GM13977 (cell line): ENCODE results near the gene SULT1A1.
"Not testable (repeated sequence)": the region's sequence is repeated elsewhere in the genome, so short reads cannot be mapped to it uniquely, and the experiment has no call there.

Source experiments
- DNase-seq: peaks from one replicate; pipeline ENCODE4 v3.0.0; 2012; ENCODE audit warnings: low spot score
- in situ Hi-C: fragments of 300-500 bp; cut with MboI; formaldehyde crosslinking; loops from one replicate; pipeline ENCODE4 v1.12.0; 2022; ENCODE audit warnings: low sequenced_read_pairs, low pct_unique_long_range_greater_than_20kb, mixed read lengths, inconsistent platforms; ENCODE audit not compliant: unreplicated experiment
- TF ChIP-seq, protein P1 (sequence below): IDR thresholded peaks from 2 replicates; pipeline ENCODE4 v1.5.1; 2012; ENCODE audit warnings: mild to moderate bottlenecking, control low read depth; ENCODE audit not compliant: insufficient read depth; ENCODE audit errors: extremely low read depth, missing control alignments

SULT1A1 gene

DNA sequence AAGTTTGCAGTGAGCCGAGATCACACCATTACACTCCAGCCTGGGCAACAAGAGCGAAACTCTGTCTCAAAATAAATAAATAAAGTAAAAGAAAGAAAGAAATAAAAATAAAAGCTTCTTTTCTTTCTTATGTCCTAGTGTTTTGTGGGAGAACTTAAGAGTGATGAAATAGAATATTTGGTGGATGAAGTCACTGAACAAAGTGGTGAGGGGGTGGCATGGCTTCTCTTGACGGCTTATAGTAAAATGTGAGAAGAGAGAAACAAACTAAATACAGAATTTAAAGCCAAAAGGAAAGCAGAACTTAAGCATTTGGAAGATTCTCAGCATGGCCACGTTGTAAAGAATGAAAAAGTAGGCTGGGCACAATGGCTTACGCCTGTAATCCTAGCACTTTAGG lies 40.8 kb downstream of the SULT1A1 start:
- DNase-seq, result no peak

DNA sequence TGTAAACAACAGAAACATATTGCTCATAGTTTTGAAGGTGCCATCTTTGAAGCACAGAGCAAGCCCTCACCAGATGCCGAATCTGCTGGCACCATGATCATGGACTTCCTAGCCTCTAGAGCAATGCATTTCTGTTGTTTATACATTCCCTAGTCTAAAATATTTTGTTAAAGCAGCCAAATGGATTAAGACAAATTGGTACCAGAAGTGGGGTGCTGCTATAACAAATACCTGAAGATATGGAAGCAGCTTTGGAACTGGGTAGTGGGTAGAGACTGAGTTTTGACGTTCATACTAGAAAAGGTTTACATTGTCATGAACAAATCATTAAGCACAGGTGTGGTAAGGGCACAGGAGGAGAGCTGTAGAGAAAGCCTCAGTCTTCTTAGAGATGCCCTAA lies 42.6 kb downstream of the SULT1A1 start:
- TF ChIP-seq, protein P1, sequence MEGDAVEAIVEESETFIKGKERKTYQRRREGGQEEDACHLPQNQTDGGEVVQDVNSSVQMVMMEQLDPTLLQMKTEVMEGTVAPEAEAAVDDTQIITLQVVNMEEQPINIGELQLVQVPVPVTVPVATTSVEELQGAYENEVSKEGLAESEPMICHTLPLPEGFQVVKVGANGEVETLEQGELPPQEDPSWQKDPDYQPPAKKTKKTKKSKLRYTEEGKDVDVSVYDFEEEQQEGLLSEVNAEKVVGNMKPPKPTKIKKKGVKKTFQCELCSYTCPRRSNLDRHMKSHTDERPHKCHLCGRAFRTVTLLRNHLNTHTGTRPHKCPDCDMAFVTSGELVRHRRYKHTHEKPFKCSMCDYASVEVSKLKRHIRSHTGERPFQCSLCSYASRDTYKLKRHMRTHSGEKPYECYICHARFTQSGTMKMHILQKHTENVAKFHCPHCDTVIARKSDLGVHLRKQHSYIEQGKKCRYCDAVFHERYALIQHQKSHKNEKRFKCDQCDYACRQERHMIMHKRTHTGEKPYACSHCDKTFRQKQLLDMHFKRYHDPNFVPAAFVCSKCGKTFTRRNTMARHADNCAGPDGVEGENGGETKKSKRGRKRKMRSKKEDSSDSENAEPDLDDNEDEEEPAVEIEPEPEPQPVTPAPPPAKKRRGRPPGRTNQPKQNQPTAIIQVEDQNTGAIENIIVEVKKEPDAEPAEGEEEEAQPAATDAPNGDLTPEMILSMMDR, result no peak
- no peak for DNase-seq
- in situ Hi-C loops, result no loop called here

More for the DNA sequence above, 40.8 kb downstream of the SULT1A1 start:
- in situ Hi-C loops, result no loop called here
- TF ChIP-seq, protein P1, result no peak

- in situ Hi-C loops, DNase-seq: not testable (repeated sequence)
Measured at GRCh38 chr16:28566233-28566925, 43.5 kb downstream of the SULT1A1 start.

DNA sequence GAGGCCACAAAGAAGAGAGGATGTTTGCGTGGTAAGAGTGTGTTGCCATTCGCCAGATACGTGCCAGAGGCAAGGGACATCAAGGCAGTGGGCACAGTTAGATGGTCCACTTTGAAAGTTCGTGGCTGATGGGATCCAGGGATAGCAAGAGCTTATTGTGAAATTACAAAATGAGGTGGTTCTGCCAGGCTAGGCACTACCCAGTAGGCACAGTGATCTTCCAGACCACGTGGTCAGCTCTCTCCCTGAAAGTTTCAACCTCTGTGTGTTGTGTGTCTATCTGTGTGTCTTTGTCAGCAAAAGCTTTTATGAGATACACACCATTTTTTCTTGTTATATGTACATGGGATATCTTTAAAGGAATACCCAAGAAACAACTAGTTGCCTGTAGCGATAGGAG lies 46.6 kb downstream of the SULT1A1 start:
- TF ChIP-seq, protein P1, result no peak
- DNase-seq, result no peak
- in situ Hi-C loops, result no loop called here

DNA sequence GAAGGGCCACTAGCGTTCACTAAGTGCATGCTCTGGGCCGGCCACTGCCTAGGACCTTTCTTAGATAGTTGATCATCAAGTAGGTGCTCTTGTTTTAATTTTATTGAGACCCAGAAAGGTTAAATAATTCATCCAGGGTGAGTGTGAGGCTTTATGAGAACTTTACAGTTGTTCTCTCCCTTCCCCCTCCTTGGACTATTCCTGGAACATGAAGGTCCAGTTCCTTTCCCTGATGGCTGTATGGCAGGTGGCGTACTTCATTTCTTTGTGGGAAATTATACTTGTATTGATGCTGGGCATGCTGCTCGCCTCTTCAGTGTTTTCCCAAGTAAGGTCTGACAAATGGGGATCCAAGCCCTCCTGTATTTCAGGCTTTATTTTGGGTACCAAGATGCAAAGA lies 47.6 kb downstream of the SULT1A1 start:
- TF ChIP-seq, protein P1, result no peak
- DNase-seq, result no peak
- in situ Hi-C loops, result no loop called here

GRCh38 chr16:28561557-28562187 lies 48.2 kb downstream of the SULT1A1 start:
- TF ChIP-seq, protein P1, result no peak
- in situ Hi-C loops, result no loop called here
- no peak for DNase-seq

DNA sequence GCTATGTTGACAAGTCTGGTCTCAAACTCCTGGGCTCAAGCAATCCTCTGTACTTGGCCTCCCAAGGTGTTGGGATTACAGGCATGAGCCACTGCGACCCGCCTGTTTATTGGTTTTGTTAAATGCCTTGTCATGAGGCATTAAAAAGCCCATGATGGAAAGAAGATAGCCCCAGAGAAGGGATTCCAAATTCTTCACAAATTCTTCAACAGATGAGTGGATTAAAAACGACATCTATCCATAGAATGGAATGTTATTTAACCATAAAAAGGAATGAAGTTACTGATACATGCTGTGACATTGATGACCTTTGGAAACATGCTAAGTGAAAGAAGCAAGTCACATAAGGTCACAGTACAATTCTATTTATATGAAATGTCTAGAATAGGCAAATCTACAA lies 51.4 kb downstream of the SULT1A1 start:
- in situ Hi-C loops, result no loop called here
- DNase-seq, result no peak
- TF ChIP-seq, protein P1, result no peak
